Suprapubic skin (tissue), 3 donors: ENCODE data around the gene DVL3.

Experiments
- CTCF ChIP-seq, 2 donors: fragments of 200-600 bp in 1 of 2; fragments of 450-650 bp in 1 of 2; sonication (generic) in 1 of 2; IDR thresholded peaks; one replicate each; pipeline ENCODE4 v1.5.1; 2016 to 2019; ENCODE audit warnings: antibody characterized with exemption in 2 of 2, mild to moderate bottlenecking in 1 of 2, moderate library complexity in 1 of 2
- POLR2A ChIP-seq, 2 donors: fragments of 450-650 bp; IDR thresholded peaks; one replicate each; pipeline ENCODE4 v1.6.1; 2017; ENCODE audit warnings: antibody characterized with exemption in 2 of 2, mild to moderate bottlenecking in 2 of 2, moderate library complexity in 2 of 2

DNA sequence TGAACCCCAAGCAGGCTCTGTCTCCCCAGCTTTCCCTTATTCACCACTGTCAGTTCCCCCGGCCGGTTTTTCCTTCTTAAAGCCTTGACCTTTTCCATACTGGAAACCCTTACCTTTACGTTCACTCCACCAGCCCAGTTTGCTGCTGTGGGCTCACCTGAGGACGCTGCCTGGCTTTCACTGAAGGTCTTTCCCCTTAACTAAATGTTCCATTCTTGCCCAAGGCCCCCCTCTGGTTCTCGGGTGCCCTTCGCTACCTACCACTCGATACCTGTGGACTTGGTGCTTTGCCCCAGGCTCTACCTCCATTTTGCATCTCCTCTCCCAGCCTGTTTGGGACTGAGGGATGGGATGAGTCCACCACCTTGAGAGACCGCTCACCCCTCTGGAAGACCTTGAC lies 20.3 kb downstream of the DVL3 start:
- TF ChIP-seq CTCF (IDR thresholded peaks at IDR 0.05) = no peak
- no peak for TF ChIP-seq POLR2A (IDR thresholded peaks at IDR 0.05)
